HG03064 (cell line): ENCODE data around the gene ZIM2.

Experiments used
- ATAC-seq: cut with Tn5 transposase; IDR thresholded peaks from one replicate; pipeline ENCODE4 v1.9.1; 2021; ENCODE audit warnings: low read depth; ENCODE audit not compliant: unreplicated experiment

ZIM2 gene

GRCh38 chr19:56839652-56840450 is 675 bp downstream of the ZIM2 start:
- no peak for ATAC-seq

DNA sequence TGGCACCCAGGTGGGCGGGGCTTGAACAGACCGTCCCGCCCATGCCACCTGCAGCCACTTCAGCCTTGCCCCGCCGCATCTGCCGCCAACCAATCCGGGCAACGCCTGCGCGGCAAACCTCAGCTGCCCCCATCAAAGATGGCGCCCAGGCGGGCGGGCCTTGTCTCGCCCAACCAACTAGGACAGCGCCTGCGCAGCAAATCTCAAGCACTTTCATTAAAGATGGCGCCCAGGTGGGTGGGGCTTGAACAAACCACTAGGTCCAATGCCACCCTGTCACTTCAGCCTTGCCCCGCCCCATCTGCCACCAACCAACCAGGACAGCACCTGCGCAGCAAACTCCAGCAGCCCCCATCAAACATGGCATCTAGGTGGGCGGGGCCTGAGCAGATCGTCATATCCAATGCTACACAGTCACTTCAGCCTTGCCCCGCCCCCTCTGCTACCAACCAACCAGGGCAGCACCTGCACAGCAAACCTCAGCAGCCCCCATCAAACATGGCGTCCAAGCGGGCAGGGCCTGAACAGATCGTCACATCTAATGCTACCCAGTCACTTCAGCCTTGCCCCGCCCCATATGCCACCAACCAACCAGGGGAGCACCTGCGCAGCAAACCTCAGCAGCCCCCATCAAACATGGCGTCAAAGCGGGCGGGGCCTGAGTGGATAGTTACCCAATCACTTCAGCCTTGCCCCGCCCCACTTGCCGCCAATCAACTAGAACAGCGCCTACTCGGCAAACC is 1.4 kb downstream of the ZIM2 start:
- ATAC-seq = no peak

GRCh38 chr19:56838024-56838908 is 2.3 kb downstream of the ZIM2 start:
- ATAC-seq = no peak

DNA sequence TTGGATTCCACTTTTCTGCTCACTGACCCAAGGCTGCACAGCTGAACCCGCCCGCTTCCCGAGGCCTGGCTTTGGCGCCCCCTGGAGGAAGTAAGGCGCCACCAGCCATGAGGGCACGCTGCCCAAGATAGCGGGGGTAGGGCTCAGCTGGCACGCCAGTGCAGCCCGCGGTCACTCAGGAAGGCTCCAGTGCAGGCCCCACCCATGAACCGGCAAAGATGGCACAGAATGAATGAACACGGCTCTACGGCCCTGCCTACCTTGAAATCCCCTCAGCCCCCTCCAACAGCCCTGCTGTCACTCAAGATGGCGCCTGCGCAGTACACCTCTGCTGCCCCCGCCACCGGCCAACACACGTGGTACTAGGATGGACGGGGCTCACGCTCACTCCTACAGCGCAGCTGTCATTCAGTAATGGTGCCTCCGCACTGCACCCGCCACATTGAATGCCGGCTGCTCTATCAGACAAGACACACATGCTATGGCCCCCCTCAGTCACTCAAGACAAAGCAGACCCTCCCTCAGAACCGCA is 3.0 kb downstream of the ZIM2 start:
- ATAC-seq = no peak

GRCh38 chr19:56837004-56837403 is 3.5 kb downstream of the ZIM2 start:
- no peak for ATAC-seq

GRCh38 chr19:56836059-56836458 is 4.5 kb downstream of the ZIM2 start:
- no peak for ATAC-seq

GRCh38 chr19:56835401-56835800 is 5.1 kb downstream of the ZIM2 start:
- ATAC-seq = no peak

DNA sequence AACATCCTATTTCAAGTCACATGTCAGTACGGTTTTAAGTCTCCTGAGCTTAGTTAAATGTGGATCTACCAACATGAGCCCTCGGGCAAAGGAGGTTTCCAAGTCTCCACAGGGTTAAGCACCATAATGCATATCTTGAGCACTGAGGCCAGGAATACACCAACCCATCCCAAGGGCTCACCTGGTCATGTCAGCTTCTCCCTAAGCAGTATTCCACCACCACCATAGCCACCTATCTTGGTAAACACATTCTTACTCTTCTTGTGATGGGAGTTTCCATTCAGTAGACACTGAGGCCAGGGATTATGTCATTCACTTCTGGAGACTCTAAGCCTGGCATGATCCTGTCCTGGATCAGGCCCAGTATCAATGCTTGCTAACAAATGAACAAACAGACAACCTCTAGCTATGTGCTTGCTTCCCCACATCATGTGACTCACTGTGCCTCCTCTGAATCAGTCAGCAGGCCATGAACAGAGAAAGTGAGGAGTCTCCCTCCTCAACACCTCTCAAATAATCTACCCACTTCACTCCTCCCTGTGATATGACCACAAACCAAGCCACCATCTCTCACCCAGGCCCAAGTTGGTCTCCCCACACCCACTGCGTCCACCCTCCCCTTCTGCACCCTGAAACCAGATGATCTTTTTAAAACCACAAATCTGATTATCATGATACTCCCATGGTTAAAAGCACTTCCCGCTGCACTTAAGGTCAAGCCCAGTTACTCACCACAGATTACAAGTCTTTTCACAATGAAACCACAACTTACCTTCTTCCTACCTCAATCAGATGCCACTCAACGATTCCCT is 5.8 kb downstream of the ZIM2 start:
- no peak for ATAC-seq

DNA sequence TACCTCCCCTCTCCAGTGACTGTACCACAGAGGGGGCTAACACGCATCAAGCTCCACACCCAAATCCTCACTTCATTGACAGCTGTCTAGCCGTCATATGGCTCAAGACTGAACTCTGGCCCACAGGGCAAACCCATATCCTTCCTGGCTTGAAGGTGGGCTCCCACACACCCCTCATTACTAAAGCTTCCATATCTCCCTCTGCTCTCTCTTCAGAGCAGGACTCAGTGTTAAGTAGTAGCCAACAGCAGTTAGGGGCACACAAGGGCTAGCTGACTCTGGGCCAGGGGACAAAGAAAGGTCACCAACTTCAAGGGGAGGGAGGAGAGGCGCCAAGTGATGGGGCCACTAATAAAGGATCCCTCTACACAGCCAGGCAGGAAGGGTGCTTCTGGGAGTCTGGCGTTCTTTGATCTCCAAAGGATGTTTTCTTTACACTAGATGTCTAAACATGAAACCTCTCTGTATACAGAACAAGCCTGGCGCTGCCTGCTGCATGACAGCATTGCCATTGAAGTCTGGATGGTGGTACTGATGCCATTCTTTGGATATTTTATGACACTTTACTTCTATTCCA is 8.1 kb downstream of the ZIM2 start:
- ATAC-seq = no peak

- ATAC-seq = no peak
Measured at GRCh38 chr19:56831255-56831654, 9.3 kb downstream of the ZIM2 start.

- no peak for ATAC-seq
Measured at GRCh38 chr19:56829596-56829995, 10.9 kb downstream of the ZIM2 start.

- no peak for ATAC-seq
Measured at GRCh38 chr19:56827708-56828107, 12.8 kb downstream of the ZIM2 start.

GRCh38 chr19:56823956-56824355 is 16.6 kb downstream of the ZIM2 start:
- ATAC-seq = no peak

GRCh38 chr19:56823417-56823816 is 17.1 kb downstream of the ZIM2 start:
- ATAC-seq = no peak

DNA sequence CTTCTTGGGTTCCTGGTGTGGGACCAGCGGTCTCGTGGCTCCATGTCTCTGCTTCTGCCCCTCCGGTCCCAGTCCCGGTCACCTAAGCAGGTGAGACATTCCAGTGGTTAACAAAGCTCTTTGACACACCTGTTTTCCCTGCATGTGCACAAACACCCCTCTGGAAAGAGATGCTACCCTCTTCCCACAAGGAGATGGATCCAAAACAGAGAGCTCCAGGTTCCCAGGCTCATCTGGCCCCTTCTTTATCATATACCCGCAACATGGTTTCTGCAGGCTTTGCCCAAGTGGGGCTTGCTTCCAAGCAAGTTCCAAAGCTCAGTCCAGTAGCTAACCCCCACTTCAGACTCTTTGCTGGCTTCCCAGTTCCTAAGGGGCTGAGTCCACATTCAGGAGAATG is 17.8 kb downstream of the ZIM2 start:
- ATAC-seq = no peak

GRCh38 chr19:56821675-56822074 is 18.9 kb downstream of the ZIM2 start:
- no peak for ATAC-seq

- no peak for ATAC-seq
Measured at GRCh38 chr19:56821209-56821608, 19.3 kb downstream of the ZIM2 start.

DNA sequence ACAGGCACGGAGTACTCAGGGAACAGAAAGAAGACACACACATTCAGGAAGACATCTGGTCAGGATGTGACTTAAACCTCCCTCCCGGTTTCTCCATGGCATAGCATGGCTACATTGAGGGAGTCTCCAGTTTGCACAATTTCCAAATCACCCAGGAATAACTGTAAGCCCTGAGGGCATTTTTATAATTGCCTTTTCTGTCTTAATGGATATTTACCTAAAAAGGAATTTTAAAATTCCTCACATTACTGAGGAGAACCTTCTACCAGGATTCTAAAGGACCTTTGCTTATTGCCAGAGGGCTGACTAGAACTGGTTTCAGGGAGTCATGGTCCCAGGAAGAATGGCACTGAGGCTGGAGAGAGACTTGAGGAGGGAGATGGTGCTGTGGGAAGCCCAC is 21.4 kb downstream of the ZIM2 start:
- ATAC-seq = no peak

GRCh38 chr19:56814656-56815055 is 25.9 kb downstream of the ZIM2 start:
- no peak for ATAC-seq

DNA sequence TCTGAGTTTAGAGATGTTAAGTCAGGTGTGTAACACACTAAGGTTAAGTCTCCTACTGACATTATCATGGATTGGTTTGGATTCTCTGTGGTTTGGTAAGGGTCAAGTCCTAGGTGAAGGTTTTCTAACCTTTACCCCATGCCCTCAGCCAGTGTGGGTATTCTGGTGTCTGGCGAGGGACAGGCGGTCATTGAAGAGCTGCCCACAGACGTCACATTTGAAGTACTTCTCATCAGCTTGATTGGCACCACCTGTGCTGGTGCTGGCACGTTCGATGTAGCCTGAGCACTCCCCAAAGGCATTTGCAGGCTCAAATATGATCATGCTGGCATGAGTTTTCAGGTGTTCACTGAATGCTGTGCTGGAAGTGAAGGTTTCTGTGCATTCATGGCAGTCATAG is 27.0 kb downstream of the ZIM2 start:
- no peak for ATAC-seq
